ENCODE results near the gene THAP7. TPM values are rescaled to one million over a fixed set of nuclear protein-coding genes. Genes with fewer than 3 reads are reported as not detected.
"Not testable (repeated sequence)": the region's sequence is repeated elsewhere in the genome, so short reads cannot be mapped to it uniquely, and the experiment has no call there.

Gene THAP7
- total and polyA plus RNA-seq, 12 donors, result 15.7 to 189 (median 48.6) TPM

GRCh38 chr22:20972933-20973577 is 28.9 kb downstream of the THAP7 start:
- Histone ChIP-seq H3K27me3 (no peaks in the 10 kb centered on the region), H3K4me1 (replicated peaks in 1 of 2) (peaks cover 0 to 7% of the 10 kb centered on the region in 2 donors), H3K36me3 (replicated peaks in 1 of 2) (no peaks in the 10 kb centered on the region), H3K27ac (no peak overlapping the region), H3K4me3 (no peak overlapping the region), H3K9me3 (replicated peaks in 1 of 3) (no peaks in the 10 kb centered on the region)
- intact Hi-C loops (cut with DNase I), result no loop called here
- TF ChIP-seq CTCF (IDR thresholded peaks at IDR 0.05), result no peak
- no peak for DNase-seq
- 76 to 84% (median 82%) methylated on average over 14 to 21 of the region's 21 CpGs for WGBS, 4 donors

GRCh38 chr22:20972014-20972694 is 29.8 kb downstream of the THAP7 start:
- H3K9me3 ChIP-seq (replicated peaks in 1 of 3); H3K27ac ChIP-seq; intact Hi-C loops (cut with DNase I); H3K27me3 ChIP-seq; H3K4me3 ChIP-seq; H3K4me1 ChIP-seq (replicated peaks in 1 of 2); H3K36me3 ChIP-seq (replicated peaks in 1 of 2): not testable (repeated sequence)
- peak in 1 of 7 donors; percentile 55 for DNase-seq
- 75 to 85% (median 79%) methylated on average over 11 of the region's 11 CpGs for WGBS, 4 donors

- Histone ChIP-seq H3K27me3 (no peaks in the 10 kb centered on the region), H3K4me3 (no peak overlapping the region), H3K9me3 (replicated peaks in 1 of 3) (no peaks in the 10 kb centered on the region), H3K27ac (no peak overlapping the region), H3K4me1 (replicated peaks in 1 of 2) (peaks cover 0 to 7% of the 10 kb centered on the region in 2 donors), H3K36me3 (replicated peaks in 1 of 2) (no peaks in the 10 kb centered on the region)
- DNase-seq, result no peak
- intact Hi-C loops (cut with DNase I), result no loop called here
- no peak for TF ChIP-seq CTCF (IDR thresholded peaks at IDR 0.05)
- no peak for TF ChIP-seq POLR2A (IDR thresholded peaks at IDR 0.05)
- WGBS, 4 donors, result 68 to 87% (median 78%) methylated on average over 3 to 4 of the region's 4 CpGs
Measured at GRCh38 chr22:20970939-20971657, 30.8 kb downstream of the THAP7 start.

- WGBS, 4 donors, result 84 to 90% (median 86%) methylated on average over 5 to 7 of the region's 7 CpGs
- intact Hi-C loops (cut with DNase I), result no loop called here
- no peak overlapping the region for H3K27ac ChIP-seq
Measured at GRCh38 chr22:20968281-20968977, 33.5 kb downstream of the THAP7 start.

More at GRCh38 chr22:20968281-20968977, 33.5 kb downstream of the THAP7 start:
- Histone ChIP-seq H3K27me3 (no peaks in the 10 kb centered on the region), H3K4me1 (replicated peaks in 1 of 2) (peaks cover 9 to 13% of the 10 kb centered on the region in 2 donors), H3K36me3 (replicated peaks in 1 of 2) (no peaks in the 10 kb centered on the region), H3K9me3 (replicated peaks in 1 of 3) (no peaks in the 10 kb centered on the region), H3K4me3 (no peak overlapping the region)
- DNase-seq, result no peak
- no peak for TF ChIP-seq CTCF (IDR thresholded peaks at IDR 0.05)
- TF ChIP-seq POLR2A (IDR thresholded peaks at IDR 0.05), result no peak

Data from adrenal gland (tissue), 12 donors.